Fibroblast of lung (primary cell): ENCODE measurements around the gene TAF6L. TPM values are rescaled to one million over a fixed set of nuclear protein-coding genes. Genes with fewer than 3 reads are reported as not detected.

Experiments
- DNase-seq, 2 donors: peaks; one replicate each; pipeline versions ENCODE4 v3.0.0 to v3.0.0-alpha.2; 2010; ENCODE audit warnings: low read depth in 2 of 2
- H2AFZ ChIP-seq: 2 replicates; pipeline ENCODE4 v1.5.1; 2012; ENCODE audit warnings: low read length, control low read depth, inconsistent platforms
- H3K27ac ChIP-seq: 2 replicates; pipeline ENCODE4 v1.5.1; 2011; ENCODE audit warnings: low read length, control low read depth; ENCODE audit not compliant: insufficient read depth
- H3K27me3 ChIP-seq: 2 replicates; pipeline ENCODE4 v1.5.1; 2011; ENCODE audit warnings: mild to moderate bottlenecking, low read length; ENCODE audit not compliant: control insufficient read depth, insufficient read depth
- H3K36me3 ChIP-seq: 2 replicates; pipeline ENCODE4 v1.5.1; 2011; ENCODE audit warnings: low read length; ENCODE audit not compliant: control insufficient read depth, insufficient read depth
- H3K4me1 ChIP-seq: 2 replicates; pipeline ENCODE4 v1.5.1; 2011; ENCODE audit warnings: low read length; ENCODE audit not compliant: control insufficient read depth, insufficient read depth; ENCODE audit errors: extremely low read depth
- H3K4me2 ChIP-seq: 2 replicates; pipeline ENCODE4 v1.5.1; 2011; ENCODE audit warnings: low read length, control low read depth; ENCODE audit not compliant: insufficient read depth; ENCODE audit errors: extremely low read depth
- H3K4me3 ChIP-seq, 4 experiments: fragments of 200-600 bp in 1 of 4; sonication (generic) in 1 of 4; replicated peaks in 1 of 4; 2 replicates each; pipeline ENCODE4 v1.5.1; 2011 to 2016; ENCODE audit warnings: low read length in 4 of 4, low read depth in 3 of 4, mild to moderate bottlenecking in 3 of 4, control low read depth in 2 of 4, inconsistent platforms in 1 of 4, mixed read lengths in 1 of 4; ENCODE audit not compliant: insufficient read depth in 1 of 4; ENCODE audit errors: control extremely low read depth in 1 of 4
- H3K79me2 ChIP-seq: 2 replicates; pipeline ENCODE4 v1.5.1; 2012; ENCODE audit warnings: mild to moderate bottlenecking, low read length, inconsistent platforms; ENCODE audit not compliant: control insufficient read depth, insufficient read depth
- H3K9ac ChIP-seq: 2 replicates; pipeline ENCODE4 v1.5.1; 2011; ENCODE audit warnings: mild to moderate bottlenecking, low read length, control low read depth; ENCODE audit not compliant: insufficient read depth
- H3K9me3 ChIP-seq: 2 replicates; pipeline ENCODE4 v1.5.1; 2012; ENCODE audit warnings: low read depth, low read length; ENCODE audit not compliant: control insufficient read depth, insufficient read depth
- H4K20me1 ChIP-seq: 2 replicates; pipeline ENCODE4 v1.5.1; 2011; ENCODE audit warnings: low read length; ENCODE audit not compliant: control insufficient read depth, insufficient read depth; ENCODE audit errors: extremely low read depth
- CTCF ChIP-seq, 2 donors: IDR thresholded peaks in 1 of 2; conservative IDR thresholded peaks in 1 of 2; 1 replicate in 1 of 2; 2 replicates in 1 of 2; pipeline ENCODE4 v1.5.1; 2011 to 2012; ENCODE audit warnings: low read length in 2 of 2, control low read depth in 1 of 2, inconsistent platforms in 1 of 2, low read depth in 1 of 2, mild to moderate bottlenecking in 1 of 2
- EZH2 ChIP-seq: IDR thresholded peaks from 2 replicates; pipeline ENCODE4 v1.5.1; 2012; ENCODE audit warnings: low read length, control low read depth, mild to moderate bottlenecking; ENCODE audit errors: missing control alignments
- polyA plus RNA-seq, 2 donors: library from polyadenylated mRNA; depleted of rRNA in 1 of 2; stranded (reverse) in 1 of 2; unstranded in 1 of 2; fragments of >200 nt; gene quantifications; 2 replicates each; pipeline ENCODE4 v1.2.1, GENCODE V29; 2011 to 2012; ENCODE audit warnings: missing spikeins in 1 of 2
- total RNA-seq: library from RNA; depleted of rRNA; stranded (reverse); fragments of >200 nt; gene quantifications from 2 replicates; pipeline ENCODE4 v1.2.1, GENCODE V29; 2014

Gene TAF6L
- total and polyA plus RNA-seq, 2 donors (not counting 1 experiment from before 2014, with no cell fraction given): 10.0 to 18.8 TPM

GRCh38 chr11:62792202-62792575 lies 21.0 kb downstream of the TAF6L start:
- DNase-seq: peak in 1 of 2 donors; percentile 17
- peaks cover 22% of the 10 kb centered on the region for H3K36me3 ChIP-seq
- no peak for TF ChIP-seq EZH2
- no peak for TF ChIP-seq CTCF (conservative IDR thresholded peaks at IDR 0.05 in 1 of 2, IDR thresholded peaks at IDR 0.05 in 1 of 2; ENCODE audit: low read depth in 1 of 2, low read length in 2 of 2)
- peaks cover 14% of the 10 kb centered on the region for H3K4me1 ChIP-seq
- H3K4me3 ChIP-seq: peak overlapping the region in 2 of 4 experiments; percentile 46 to 76
- H3K79me2 ChIP-seq: peaks cover 39% of the 10 kb centered on the region
- peak overlapping the region; percentile 60 for H3K4me2 ChIP-seq
- no peaks in the 10 kb centered on the region for H3K9me3 ChIP-seq
- no peak overlapping the region for H2AFZ ChIP-seq
- H4K20me1 ChIP-seq: no peaks in the 10 kb centered on the region
- H3K27me3 ChIP-seq: no peaks in the 10 kb centered on the region
- H3K27ac ChIP-seq: peak overlapping the region; percentile 85
- no peak overlapping the region for H3K9ac ChIP-seq

GRCh38 chr11:62794201-62794775 lies 23.1 kb downstream of the TAF6L start:
- Histone ChIP-seq H3K4me1 (peaks cover 12% of the 10 kb centered on the region), H2AFZ (no peak overlapping the region), H4K20me1 (no peaks in the 10 kb centered on the region), H3K4me2 (no peak overlapping the region), H3K27me3 (no peaks in the 10 kb centered on the region), H3K4me3 (no peak overlapping the region), H3K79me2 (peaks cover 24% of the 10 kb centered on the region), H3K36me3 (peaks cover 25% of the 10 kb centered on the region), H3K9ac (no peak overlapping the region), H3K9me3 (no peaks in the 10 kb centered on the region), H3K27ac (no peak overlapping the region)
- no peak for TF ChIP-seq CTCF (conservative IDR thresholded peaks at IDR 0.05 in 1 of 2, IDR thresholded peaks at IDR 0.05 in 1 of 2; ENCODE audit: low read depth in 1 of 2, low read length in 2 of 2)
- no peak for TF ChIP-seq EZH2
- DNase-seq: peak in 1 of 2 donors; percentile 17

- Histone ChIP-seq H3K27me3 (no peaks in the 10 kb centered on the region), H2AFZ (no peak overlapping the region), H3K36me3 (peaks cover 35% of the 10 kb centered on the region), H3K4me1 (peaks cover 5% of the 10 kb centered on the region), H3K4me2 (no peak overlapping the region), H3K79me2 (peaks cover 5% of the 10 kb centered on the region), H3K9me3 (no peaks in the 10 kb centered on the region), H3K27ac (no peak overlapping the region), H3K9ac (no peak overlapping the region), H4K20me1 (no peaks in the 10 kb centered on the region), H3K4me3 (no peak overlapping the region)
- no peak for DNase-seq
- TF ChIP-seq CTCF (conservative IDR thresholded peaks at IDR 0.05 in 1 of 2, IDR thresholded peaks at IDR 0.05 in 1 of 2; ENCODE audit: low read depth in 1 of 2, low read length in 2 of 2) (no peak), EZH2 (no peak)
These were observed 25.1 kb downstream of the TAF6L start for GRCh38 chr11:62796281-62796680.
